ENCODE results near the gene FSCN2. TPM values are rescaled to one million over a fixed set of nuclear protein-coding genes. Genes with fewer than 3 reads are reported as not detected.

The FSCN2 gene
- total and polyA plus RNA-seq, 2 of the 4 experiments (the other 2 are of a cell fraction) = 0.18 to 0.84 TPM

DNA sequence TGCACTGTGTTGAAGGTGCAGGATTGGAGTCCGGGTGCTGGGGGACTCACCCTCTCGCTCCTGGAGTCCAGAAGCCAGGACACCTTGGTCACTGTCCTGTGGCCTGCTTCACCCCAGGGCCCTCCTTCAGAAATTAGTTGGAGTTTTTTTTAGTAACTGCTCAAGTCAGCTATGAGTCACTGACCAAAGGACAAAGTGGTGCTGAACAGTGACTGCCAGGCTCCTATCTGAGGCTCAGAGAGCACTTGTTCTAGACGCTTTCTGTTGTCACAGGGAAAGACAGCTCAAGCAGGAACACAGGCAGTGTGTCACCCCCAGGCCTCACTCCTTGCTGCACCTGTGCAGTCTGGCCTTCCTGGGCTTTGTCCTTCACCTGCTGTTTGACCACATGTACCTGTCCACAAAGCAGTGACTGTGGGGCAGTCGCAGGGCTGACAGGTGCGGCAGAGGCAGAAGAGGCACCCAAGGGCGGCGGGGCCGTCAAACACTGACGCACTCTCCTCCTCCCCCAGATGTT lies 28.1 kb downstream of the FSCN2 start (continued):
- TF ChIP-seq RFX5 (IDR thresholded peaks at IDR 0.05; ENCODE audit: low read depth, low read length) (no peak), CHD1 (IDR thresholded peaks at IDR 0.05; ENCODE audit: low read depth, low read length) (no peak), SMC3 (IDR thresholded peaks at IDR 0.05; ENCODE audit: low read depth, low read length) (no peak), MXI1 (IDR thresholded peaks at IDR 0.05; ENCODE audit: borderline replicate concordance, low read depth, low read length) (no peak)

DNA sequence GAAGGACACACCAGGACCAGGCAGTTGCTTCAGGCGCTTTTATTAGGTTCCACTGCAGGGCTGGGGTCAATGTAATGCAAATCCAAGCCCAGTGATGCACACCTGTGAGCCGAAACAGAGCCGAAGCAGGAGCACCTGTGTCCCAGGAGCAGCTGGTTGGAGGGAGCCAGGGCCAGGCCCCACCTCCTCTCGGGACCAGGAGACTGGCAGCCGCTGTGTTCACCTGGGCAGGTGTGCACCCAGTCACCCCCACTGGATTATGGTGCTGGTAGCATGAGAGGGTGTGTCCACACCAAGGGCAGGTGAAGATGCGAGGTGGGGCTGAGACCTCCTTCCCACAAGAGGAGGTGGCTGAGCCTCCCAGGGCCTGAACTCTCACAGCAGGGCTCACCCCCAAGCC lies 28.7 kb downstream of the FSCN2 start:
- Histone ChIP-seq H2BK5ac (ENCODE audit: low read depth, low read length, poor library complexity, severe bottlenecking) (no peak overlapping the region), H2BK120ac (ENCODE audit: low read depth, low read length) (no peak overlapping the region), H3K18ac (ENCODE audit: low read depth, low read length) (no peak overlapping the region), H2BK20ac (ENCODE audit: low read depth, low read length) (no peak overlapping the region), H2AFZ (replicated peaks; ENCODE audit: low read length, poor library complexity) (no peak overlapping the region), H3K14ac (replicated peaks; ENCODE audit: low read depth, low read length) (no peak overlapping the region), H4K8ac (ENCODE audit: low read depth in 2 of 2, low read length in 2 of 2) (no peak overlapping the region), H3K9me1 (ENCODE audit: insufficient read depth, low read length) (peaks cover 12% of the 10 kb centered on the region), H2AK5ac (ENCODE audit: low read depth, low read length) (peak overlapping the region; percentile 77; the same call in 1 of the 2 replicates), H3K4me1 (ENCODE audit: control insufficient read depth, insufficient read depth, low read length) (peaks cover 17% of the 10 kb centered on the region), H3K27me3 (ENCODE audit: control insufficient read depth, insufficient read depth, low read length) (no peaks in the 10 kb centered on the region), H3K4ac (ENCODE audit: low read depth, low read length) (no peak overlapping the region), H3K79me1 (ENCODE audit: low read depth in 1 of 2, low read length in 2 of 2) (peaks cover 8 to 72% of the 10 kb centered on the region in 2 experiments), H3K23ac (ENCODE audit: low read depth, low read length) (no peak overlapping the region), H3K36me3 (ENCODE audit: control insufficient read depth, insufficient read depth, low read length) (peaks cover 36% of the 10 kb centered on the region), H3K27ac (ENCODE audit: insufficient read depth, low read length) (no peak overlapping the region), H2AK9ac (replicated peaks; ENCODE audit: low read depth, low read length, poor library complexity) (no peak overlapping the region), H4K5ac (ENCODE audit: low read depth, low read length) (no peak overlapping the region), H2BK15ac (ENCODE audit: low read depth, low read length) (no peak overlapping the region), H3K4me2 (ENCODE audit: low read depth, low read length) (no peak overlapping the region), H4K91ac (ENCODE audit: insufficient read depth, low read depth, low read length) (0 out of 2 replicates have a peak overlapping the region, but pooled peaks have one; percentile 4), H4K20me1 (ENCODE audit: insufficient read depth, low read length) (peaks cover 31% of the 10 kb centered on the region), H3K4me3 (ENCODE audit: insufficient read depth, low read depth, low read length) (no peak overlapping the region), H3K9me3 (ENCODE audit: control insufficient read depth, insufficient read depth, low read length) (no peaks in the 10 kb centered on the region), H3K9ac (ENCODE audit: low read depth, low read length) (no peak overlapping the region), H3K56ac (ENCODE audit: extremely low read depth, insufficient read depth, low read length) (no peak overlapping the region)
- ChIA-PET POLR2A (ENCODE audit: unreplicated experiment) (interaction anchor here (0.5 kb wide), 1 partner anchor 36 kb away, joined by 3 read pairs; no protein-coding TSS in a partner anchor), CTCF (interaction anchor here (0.9 kb wide), 1 partner anchor 43 kb away, joined by 4 read pairs; no protein-coding TSS in a partner anchor)
- ATAC-seq (ENCODE audit: low read depth) (no peak), DNase-seq (no peak)
- WGBS, 2 experiments (ENCODE audit: extremely low coverage in 2 of 2, insufficient read length in 1 of 2) = 100% methylated on average over 2 of the region's 6 CpGs; no CpG with 5 or more reads in 1 of the 2 experiments
- dilution Hi-C loops (cut with HindIII; ENCODE audit: low sequenced_read_pairs, unreplicated experiment) (no loop called here), in situ Hi-C loops (cut with MboI; ENCODE audit: low sequenced_read_pairs) (no loop called here), intact Hi-C loops (cut with micrococcal nuclease) (no loop called here)
- TSS peak; percentile 57 for BruUV-seq (replicated peaks)
- no peak for TF ChIP-seq MAFK (IDR thresholded peaks at IDR 0.05; ENCODE audit: low read depth, low read length)
- TF ChIP-seq, protein P1, sequence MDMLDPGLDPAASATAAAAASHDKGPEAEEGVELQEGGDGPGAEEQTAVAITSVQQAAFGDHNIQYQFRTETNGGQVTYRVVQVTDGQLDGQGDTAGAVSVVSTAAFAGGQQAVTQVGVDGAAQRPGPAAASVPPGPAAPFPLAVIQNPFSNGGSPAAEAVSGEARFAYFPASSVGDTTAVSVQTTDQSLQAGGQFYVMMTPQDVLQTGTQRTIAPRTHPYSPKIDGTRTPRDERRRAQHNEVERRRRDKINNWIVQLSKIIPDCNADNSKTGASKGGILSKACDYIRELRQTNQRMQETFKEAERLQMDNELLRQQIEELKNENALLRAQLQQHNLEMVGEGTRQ (IDR thresholded peaks at IDR 0.05; ENCODE audit: low read depth, low read length) = no peak
- TF ChIP-seq RAD21 (IDR thresholded peaks at IDR 0.05; ENCODE audit: low read length) = no peak
- no peak for TF ChIP-seq MXI1 (IDR thresholded peaks at IDR 0.05; ENCODE audit: borderline replicate concordance, low read depth, low read length)
- TF ChIP-seq POLR2A (IDR thresholded peaks at IDR 0.05; ENCODE audit: low read depth, low read length) = no peak
- no peak for TF ChIP-seq CHD1 (IDR thresholded peaks at IDR 0.05; ENCODE audit: low read depth, low read length)
- TF ChIP-seq RFX5 (IDR thresholded peaks at IDR 0.05; ENCODE audit: low read depth, low read length) = no peak
- TF ChIP-seq BHLHE40 (IDR thresholded peaks at IDR 0.05; ENCODE audit: low read depth, low read length) = no peak
- no peak for TF ChIP-seq CEBPB (IDR thresholded peaks at IDR 0.05; ENCODE audit: low read depth, low read length)

Data from IMR-90 (cell line).